K562 (cell line): ENCODE data around the gene RUNX1. TPM values are rescaled to one million over a fixed set of nuclear protein-coding genes. Genes with fewer than 3 reads are reported as not detected.

Source experiments
- BCOR ChIP-seq: fragments of 450-650 bp; IDR thresholded peaks from 2 replicates; pipeline ENCODE4 v1.6.1; 2016
- CCNT2 ChIP-seq: IDR thresholded peaks from 2 replicates; pipeline ENCODE4 v1.6.1; 2011; ENCODE audit warnings: borderline replicate concordance, low read depth, mild to moderate bottlenecking, moderate library complexity, mixed read lengths, low read length; ENCODE audit not compliant: insufficient read length; ENCODE audit errors: extremely low read depth
- E2F4 ChIP-seq: sonication (generic); formaldehyde crosslinking; IDR thresholded peaks from 2 replicates; pipeline ENCODE4 v1.8.0; 2022; ENCODE audit warnings: mild to moderate bottlenecking, low read depth, missing genetic modification reagents
- ETV1 ChIP-seq: fragments of 450-650 bp; conservative IDR thresholded peaks from 2 replicates; pipeline ENCODE4 v1.6.1; 2016; ENCODE audit warnings: missing genetic modification characterization, control low read depth, low read depth, missing compliant biosample characterization
- EZH2 ChIP-seq: IDR thresholded peaks from 2 replicates; pipeline ENCODE4 v1.6.1; 2012; ENCODE audit warnings: low read depth, mild to moderate bottlenecking, inconsistent platforms, low read length, borderline replicate concordance
- FOXM1 ChIP-seq, 2 experiments: fragments of 450-650 bp in 1 of 2; sonication (generic) in 1 of 2; formaldehyde crosslinking in 1 of 2; IDR thresholded peaks; 2 replicates each; pipeline versions ENCODE4 v1.6.1 to v1.9.0; 2017 to 2022; ENCODE audit warnings: low read depth in 2 of 2, mild to moderate bottlenecking in 2 of 2, missing genetic modification reagents in 1 of 2, moderate library complexity in 1 of 2
- IRF9 ChIP-seq: fragments of 450-650 bp; IDR thresholded peaks from 2 replicates; pipeline ENCODE4 v1.6.1; 2016; ENCODE audit warnings: missing biosample characterization, missing genetic modification characterization
- KAT7 ChIP-seq: sonication (generic); formaldehyde crosslinking; IDR thresholded peaks from 2 replicates; pipeline ENCODE4 v1.8.0; 2022; ENCODE audit warnings: missing genetic modification reagents, mild to moderate bottlenecking, borderline replicate concordance
- MXD1 ChIP-seq: fragments of 250-450 bp; sonication (Bioruptor Pico); IDR thresholded peaks from 2 replicates; pipeline ENCODE4 v1.8.0; 2021; ENCODE audit warnings: borderline replicate concordance, mild to moderate bottlenecking, moderate library complexity; ENCODE audit not compliant: poor library complexity, severe bottlenecking
- MYBL2 ChIP-seq, 2 experiments: fragments of 450-650 bp in 1 of 2; sonication (generic) in 1 of 2; formaldehyde crosslinking in 1 of 2; IDR thresholded peaks; 2 replicates each; pipeline versions ENCODE4 v1.6.1 to v1.8.1; 2017 to 2022; ENCODE audit warnings: borderline replicate concordance in 1 of 2, inconsistent platforms in 1 of 2, low read depth in 1 of 2, mild to moderate bottlenecking in 1 of 2, missing genetic modification reagents in 1 of 2, moderate library complexity in 1 of 2
- NCOA1 ChIP-seq: fragments of 450-650 bp; IDR thresholded peaks from 2 replicates; pipeline ENCODE4 v1.6.1; 2016; ENCODE audit warnings: low read depth
- PHB ChIP-seq: fragments of 250-450 bp; sonication (Bioruptor Pico); IDR thresholded peaks from 2 replicates; pipeline ENCODE4 v1.5.0; 2021
- PURB ChIP-seq: sonication (generic); formaldehyde crosslinking; IDR thresholded peaks from 2 replicates; pipeline ENCODE4 v1.9.0; 2021; ENCODE audit warnings: low read depth, mild to moderate bottlenecking, missing genetic modification reagents
- RBM15 ChIP-seq: fragments of 200-400 bp; formaldehyde crosslinking; IDR thresholded peaks from 2 replicates; pipeline ENCODE4 v1.6.1; 2018; ENCODE audit warnings: mild to moderate bottlenecking, low read length, moderate library complexity; ENCODE audit not compliant: insufficient read depth
- RBM17 ChIP-seq: fragments of 200-400 bp; formaldehyde crosslinking; IDR thresholded peaks from 2 replicates; pipeline ENCODE4 v1.6.1; 2017; ENCODE audit warnings: low read depth, mild to moderate bottlenecking, low read length, borderline replicate concordance
- SP1 ChIP-seq: sonication (generic); formaldehyde crosslinking; IDR thresholded peaks from 2 replicates; pipeline ENCODE4 v1.8.1; 2022; ENCODE audit warnings: mild to moderate bottlenecking, missing genetic modification reagents
- STAT5A ChIP-seq: IDR thresholded peaks from 2 replicates; pipeline ENCODE4 v1.6.1; 2012; ENCODE audit warnings: low read length, inconsistent platforms, borderline replicate concordance
- UBTF ChIP-seq, 2 experiments: IDR thresholded peaks; 2 replicates each; pipeline ENCODE4 v1.6.1; 2012; ENCODE audit warnings: improper control_type of control experiment in 2 of 2, low read depth in 2 of 2, low read length in 2 of 2, borderline replicate concordance in 1 of 2
- XRCC5 ChIP-seq: fragments of 200-400 bp; formaldehyde crosslinking; IDR thresholded peaks from 2 replicates; pipeline ENCODE4 v1.6.1; 2017; ENCODE audit warnings: low read depth, mild to moderate bottlenecking, low read length
- ZBTB1 ChIP-seq: sonication (generic); formaldehyde crosslinking; IDR thresholded peaks from 2 replicates; pipeline ENCODE4 v1.8.1; 2023; ENCODE audit warnings: missing genetic modification reagents, low read depth, mild to moderate bottlenecking, borderline replicate concordance
- ZBTB7A ChIP-seq: IDR thresholded peaks from 2 replicates; pipeline ENCODE4 v1.6.1; 2011; ENCODE audit warnings: low read depth, mild to moderate bottlenecking, low read length, moderate library complexity, borderline replicate concordance; ENCODE audit not compliant: control insufficient read depth
- ZNF174 ChIP-seq: fragments of 250-450 bp; sonication (Bioruptor Pico); IDR thresholded peaks from 2 replicates; pipeline ENCODE4 v1.4.0; 2020; ENCODE audit warnings: mild to moderate bottlenecking
- polyA plus RNA-seq, 8 experiments: library from polyadenylated mRNA; depleted of rRNA in 4 of 8; stranded (reverse) in 5 of 8; unstranded in 3 of 8; fragments of >200 nt; fragmentation: Nextera tagmentation in 2 of 8; fragmentation: Illumina TruSeq in 1 of 8; extraction: Ambion mirVana in 2 of 8; extraction: Trizol in 1 of 8; gene quantifications; 2 replicates each; pipeline versions ENCODE4 v1.2.1 to v1.2.3, GENCODE V29; 2011 to 2014; ENCODE audit warnings: inconsistent platforms in 1 of 8, missing spikeins in 1 of 8
- total RNA-seq, 7 experiments: library from RNA; depleted of rRNA in 6 of 7; stranded (reverse); fragments of >200 nt in 6 of 7; fragmentation: Illumina TruSeq in 2 of 7; extraction: Trizol in 2 of 7; gene quantifications; 2 replicates each; pipeline versions ENCODE4 v1.2.1 to v1.2.3, GENCODE V29; 2011 to 2021; ENCODE audit warnings: low replicate concordance in 1 of 7

RUNX1 gene
- total and polyA plus RNA-seq, 9 of the 15 experiments (the other 6 are each of a cell fraction or from before 2014, with no cell fraction given): 2.2 to 68.6 (median 17.8) TPM

- TF ChIP-seq PURB: no peak
- TF ChIP-seq E2F4 (CRISPR knock-in tag): no peak
- no peak for TF ChIP-seq STAT5A
- TF ChIP-seq KAT7 (CRISPR knock-in tag): 0 out of 2 replicates have a peak, but pooled peaks have one; percentile 47
- TF ChIP-seq ZNF174: no peak
- TF ChIP-seq UBTF (IDR thresholded peaks at IDR 0.05; ENCODE audit: borderline replicate concordance in 1 of 2, low read depth in 2 of 2, low read length in 2 of 2): no peak
- no peak for TF ChIP-seq SP1
- TF ChIP-seq ETV1 (tag): peak; percentile 64; the same call in 1 of the 2 replicates
- no peak for TF ChIP-seq NCOA1
- no peak for TF ChIP-seq XRCC5
- no peak for TF ChIP-seq IRF9 (tag)
- TF ChIP-seq ZBTB1 (CRISPR knock-in tag): no peak
- TF ChIP-seq CCNT2: peak; percentile 32
- TF ChIP-seq MXD1 (CRISPR knock-in tag): no peak
- TF ChIP-seq FOXM1 (IDR thresholded peaks at IDR 0.05; ENCODE audit: low read depth): 0 out of 2 replicates have a peak, but pooled peaks have one; percentile 41
- TF ChIP-seq FOXM1 (CRISPR knock-in tag; IDR thresholded peaks at IDR 0.05; ENCODE audit: low read depth): no peak
- TF ChIP-seq ZBTB7A: no peak
- TF ChIP-seq BCOR: no peak
- TF ChIP-seq RBM17: no peak
- TF ChIP-seq MYBL2 (IDR thresholded peaks at IDR 0.05; ENCODE audit: low read depth): no peak
- TF ChIP-seq MYBL2 (CRISPR knock-in tag; IDR thresholded peaks at IDR 0.05; ENCODE audit: borderline replicate concordance): no peak
- TF ChIP-seq EZH2: no peak
- no peak for TF ChIP-seq PHB (CRISPR knock-in tag)
- no peak for TF ChIP-seq RBM15
Measured at GRCh38 chr21:35014302-35015041, 34.6 kb downstream of the RUNX1 start (continued).
